ENCODE results near the gene HBS1L. TPM values are rescaled to one million over a fixed set of nuclear protein-coding genes. Genes with fewer than 3 reads are reported as not detected.

Gene HBS1L
- total RNA-seq, 1 experiment from 2014 or later, result 95.4 TPM

GRCh38 chr6:134956032-134956431 is 98.6 kb downstream of the HBS1L start:
- Mint-ChIP-seq H3K4me3 (no peak overlapping the region), H3K27me3 (ENCODE audit: low read depth) (no peaks in the 10 kb centered on the region), H3K27ac (no peak overlapping the region), H3K9me3 (peaks cover 4% of the 10 kb centered on the region), H3K36me3 (peaks cover 6% of the 10 kb centered on the region), H3K4me1 (no peaks in the 10 kb centered on the region)
- POLR2A ChIA-PET, result interaction anchor here (0.7 kb wide), 1 partner anchor 37 kb away, joined by 3 read pairs; no protein-coding TSS in a partner anchor
- CTCF ChIA-PET, result no interaction called here
- no peak for ATAC-seq
- TF ChIP-seq, protein P1, sequence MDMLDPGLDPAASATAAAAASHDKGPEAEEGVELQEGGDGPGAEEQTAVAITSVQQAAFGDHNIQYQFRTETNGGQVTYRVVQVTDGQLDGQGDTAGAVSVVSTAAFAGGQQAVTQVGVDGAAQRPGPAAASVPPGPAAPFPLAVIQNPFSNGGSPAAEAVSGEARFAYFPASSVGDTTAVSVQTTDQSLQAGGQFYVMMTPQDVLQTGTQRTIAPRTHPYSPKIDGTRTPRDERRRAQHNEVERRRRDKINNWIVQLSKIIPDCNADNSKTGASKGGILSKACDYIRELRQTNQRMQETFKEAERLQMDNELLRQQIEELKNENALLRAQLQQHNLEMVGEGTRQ (CRISPR knock-in tag; IDR thresholded peaks at IDR 0.05), result no peak
- TF ChIP-seq MXD4 (CRISPR knock-in tag; IDR thresholded peaks at IDR 0.05; ENCODE audit: borderline replicate concordance) (no peak), FOXP4 (CRISPR knock-in tag; IDR thresholded peaks at IDR 0.05) (no peak), CREM (CRISPR knock-in tag; IDR thresholded peaks at IDR 0.05) (no peak), IRF2 (CRISPR knock-in tag; IDR thresholded peaks at IDR 0.05; ENCODE audit: borderline replicate concordance, low read depth) (no peak), TCF7 (CRISPR knock-in tag; IDR thresholded peaks at IDR 0.05; ENCODE audit: low read depth) (no peak), ZNF317 (CRISPR knock-in tag; IDR thresholded peaks at IDR 0.05; ENCODE audit: borderline replicate concordance, low read depth) (no peak), ELF4 (CRISPR knock-in tag; IDR thresholded peaks at IDR 0.05; ENCODE audit: low read depth) (no peak), SP1 (CRISPR knock-in tag; conservative IDR thresholded peaks at IDR 0.05) (no peak), SMAD4 (CRISPR knock-in tag; IDR thresholded peaks at IDR 0.05) (no peak), ZNF423 (CRISPR knock-in tag; IDR thresholded peaks at IDR 0.05) (no peak), ZNF263 (CRISPR knock-in tag; IDR thresholded peaks at IDR 0.05; ENCODE audit: low read depth) (no peak)
- TF ChIP-seq, protein P2, sequence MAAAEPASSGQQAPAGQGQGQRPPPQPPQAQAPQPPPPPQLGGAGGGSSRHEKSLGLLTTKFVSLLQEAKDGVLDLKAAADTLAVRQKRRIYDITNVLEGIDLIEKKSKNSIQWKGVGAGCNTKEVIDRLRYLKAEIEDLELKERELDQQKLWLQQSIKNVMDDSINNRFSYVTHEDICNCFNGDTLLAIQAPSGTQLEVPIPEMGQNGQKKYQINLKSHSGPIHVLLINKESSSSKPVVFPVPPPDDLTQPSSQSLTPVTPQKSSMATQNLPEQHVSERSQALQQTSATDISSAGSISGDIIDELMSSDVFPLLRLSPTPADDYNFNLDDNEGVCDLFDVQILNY (CRISPR knock-in tag; IDR thresholded peaks at IDR 0.05), result no peak
- TF ChIP-seq, protein P3, sequence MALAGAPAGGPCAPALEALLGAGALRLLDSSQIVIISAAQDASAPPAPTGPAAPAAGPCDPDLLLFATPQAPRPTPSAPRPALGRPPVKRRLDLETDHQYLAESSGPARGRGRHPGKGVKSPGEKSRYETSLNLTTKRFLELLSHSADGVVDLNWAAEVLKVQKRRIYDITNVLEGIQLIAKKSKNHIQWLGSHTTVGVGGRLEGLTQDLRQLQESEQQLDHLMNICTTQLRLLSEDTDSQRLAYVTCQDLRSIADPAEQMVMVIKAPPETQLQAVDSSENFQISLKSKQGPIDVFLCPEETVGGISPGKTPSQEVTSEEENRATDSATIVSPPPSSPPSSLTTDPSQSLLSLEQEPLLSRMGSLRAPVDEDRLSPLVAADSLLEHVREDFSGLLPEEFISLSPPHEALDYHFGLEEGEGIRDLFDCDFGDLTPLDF (CRISPR knock-in tag; IDR thresholded peaks at IDR 0.05), result no peak
- no peak for DNase-seq (ENCODE audit: low spot score)

DNA sequence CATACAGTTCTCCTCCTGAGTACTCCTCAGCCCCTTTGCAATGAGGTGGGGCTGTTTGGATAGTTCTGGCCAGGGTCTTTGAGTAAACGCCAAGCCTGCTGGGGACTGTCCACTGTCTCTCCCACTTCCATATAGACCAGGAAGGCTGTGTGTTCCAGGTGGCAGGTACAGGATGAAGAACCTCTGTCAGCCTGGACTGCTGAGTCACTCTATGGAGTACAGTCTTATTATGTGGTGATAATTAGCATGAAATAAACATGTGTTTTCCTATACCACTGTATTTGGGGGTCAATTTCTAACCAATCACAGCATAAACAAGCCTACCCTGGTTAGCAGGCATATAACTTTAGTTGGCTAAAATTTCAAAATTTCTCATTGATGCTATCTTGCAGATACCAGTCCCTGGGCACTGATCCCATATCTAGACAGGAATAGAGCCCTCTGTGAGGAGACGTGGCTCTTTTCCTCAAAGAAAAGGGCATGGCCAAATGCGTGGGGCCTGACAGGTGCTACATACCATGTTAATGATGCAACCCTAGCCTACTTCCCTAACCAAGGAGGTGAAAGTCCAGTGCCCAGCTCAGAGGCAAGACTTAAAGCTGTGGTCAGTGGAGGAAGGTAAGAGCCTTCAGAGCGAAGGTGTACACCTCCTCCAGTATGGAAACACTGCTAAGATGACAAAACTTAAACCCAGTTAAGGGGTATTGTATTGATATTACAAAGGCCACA is 100.2 kb downstream of the HBS1L start:
- POLR2A ChIA-PET, result no interaction called here
- no peak for ATAC-seq
- TF ChIP-seq NR2C2 (CRISPR knock-in tag; IDR thresholded peaks at IDR 0.05), result no peak
- TF ChIP-seq AR (CRISPR knock-in tag; IDR thresholded peaks at IDR 0.05), result no peak
- TF ChIP-seq AFF4 (CRISPR knock-in tag; IDR thresholded peaks at IDR 0.05; ENCODE audit: borderline replicate concordance), result no peak
- no peak for TF ChIP-seq RORB (CRISPR knock-in tag; IDR thresholded peaks at IDR 0.05)
- no peak for TF ChIP-seq TCF7 (CRISPR knock-in tag; IDR thresholded peaks at IDR 0.05; ENCODE audit: low read depth)
- no peak for TF ChIP-seq CREM (CRISPR knock-in tag; IDR thresholded peaks at IDR 0.05)
- TF ChIP-seq, protein P4, sequence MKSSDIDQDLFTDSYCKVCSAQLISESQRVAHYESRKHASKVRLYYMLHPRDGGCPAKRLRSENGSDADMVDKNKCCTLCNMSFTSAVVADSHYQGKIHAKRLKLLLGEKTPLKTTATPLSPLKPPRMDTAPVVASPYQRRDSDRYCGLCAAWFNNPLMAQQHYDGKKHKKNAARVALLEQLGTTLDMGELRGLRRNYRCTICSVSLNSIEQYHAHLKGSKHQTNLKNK (CRISPR knock-in tag; IDR thresholded peaks at IDR 0.05), result no peak
- TF ChIP-seq ZNF121 (CRISPR knock-in tag; IDR thresholded peaks at IDR 0.05), result no peak
- TF ChIP-seq ELF4 (CRISPR knock-in tag; IDR thresholded peaks at IDR 0.05; ENCODE audit: low read depth), result no peak
- TF ChIP-seq, protein P5, sequence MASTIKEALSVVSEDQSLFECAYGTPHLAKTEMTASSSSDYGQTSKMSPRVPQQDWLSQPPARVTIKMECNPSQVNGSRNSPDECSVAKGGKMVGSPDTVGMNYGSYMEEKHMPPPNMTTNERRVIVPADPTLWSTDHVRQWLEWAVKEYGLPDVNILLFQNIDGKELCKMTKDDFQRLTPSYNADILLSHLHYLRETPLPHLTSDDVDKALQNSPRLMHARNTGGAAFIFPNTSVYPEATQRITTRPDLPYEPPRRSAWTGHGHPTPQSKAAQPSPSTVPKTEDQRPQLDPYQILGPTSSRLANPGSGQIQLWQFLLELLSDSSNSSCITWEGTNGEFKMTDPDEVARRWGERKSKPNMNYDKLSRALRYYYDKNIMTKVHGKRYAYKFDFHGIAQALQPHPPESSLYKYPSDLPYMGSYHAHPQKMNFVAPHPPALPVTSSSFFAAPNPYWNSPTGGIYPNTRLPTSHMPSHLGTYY (CRISPR knock-in tag; IDR thresholded peaks at IDR 0.05), result no peak

More for the DNA sequence above, 100.2 kb downstream of the HBS1L start:
- DNase-seq (ENCODE audit: low spot score), result no peak
- Mint-ChIP-seq H3K4me1 (peaks cover 5% of the 10 kb centered on the region; the same call in 1 of the 2 replicates), H3K4me3 (no peak overlapping the region), H3K27me3 (ENCODE audit: low read depth) (no peaks in the 10 kb centered on the region), H3K27ac (no peak overlapping the region), H3K9me3 (peaks cover under 1% of the 10 kb centered on the region; the same call in 1 of the 2 replicates), H3K36me3 (no peaks in the 10 kb centered on the region)
- CTCF ChIA-PET, result no interaction called here

Data from WTC11 (cell line).